Adrenal gland (tissue), 5 donors: ENCODE results near the gene ZSWIM6.

Experiments used
- CTCF ChIP-seq, 6 experiments: fragments of 450-650 bp in 4 of 6; fragments of 200-600 bp in 2 of 6; sonication (generic) in 1 of 6; IDR thresholded peaks; 1 replicate in 5 of 6; 2 replicates in 1 of 6; pipeline versions ENCODE4 v1.5.1 to v1.8.0; 2016 to 2021; ENCODE audit warnings: antibody characterized with exemption in 6 of 6, mild to moderate bottlenecking in 2 of 6, moderate library complexity in 1 of 6
- POLR2A ChIP-seq, 2 donors: fragments of 450-650 bp; IDR thresholded peaks; one replicate each; pipeline ENCODE4 v1.6.1; 2017; ENCODE audit warnings: antibody characterized with exemption in 2 of 2, mild to moderate bottlenecking in 2 of 2, moderate library complexity in 1 of 2
- donor health status: DM: no; HTN: no; CAD: no.

GRCh38 chr5:61447780-61448495 lies 115.9 kb downstream of the ZSWIM6 start:
- TF ChIP-seq POLR2A (IDR thresholded peaks at IDR 0.05) = no peak
- TF ChIP-seq CTCF (IDR thresholded peaks at IDR 0.05) = no peak
